Measurements from ENCODE around the gene CTNND1. TPM values are rescaled to one million over a fixed set of nuclear protein-coding genes. Genes with fewer than 3 reads are reported as not detected.
"Not testable (repeated sequence)": the region's sequence is repeated elsewhere in the genome, so short reads cannot be mapped to it uniquely, and the experiment has no call there.

CTNND1 gene, protein sequence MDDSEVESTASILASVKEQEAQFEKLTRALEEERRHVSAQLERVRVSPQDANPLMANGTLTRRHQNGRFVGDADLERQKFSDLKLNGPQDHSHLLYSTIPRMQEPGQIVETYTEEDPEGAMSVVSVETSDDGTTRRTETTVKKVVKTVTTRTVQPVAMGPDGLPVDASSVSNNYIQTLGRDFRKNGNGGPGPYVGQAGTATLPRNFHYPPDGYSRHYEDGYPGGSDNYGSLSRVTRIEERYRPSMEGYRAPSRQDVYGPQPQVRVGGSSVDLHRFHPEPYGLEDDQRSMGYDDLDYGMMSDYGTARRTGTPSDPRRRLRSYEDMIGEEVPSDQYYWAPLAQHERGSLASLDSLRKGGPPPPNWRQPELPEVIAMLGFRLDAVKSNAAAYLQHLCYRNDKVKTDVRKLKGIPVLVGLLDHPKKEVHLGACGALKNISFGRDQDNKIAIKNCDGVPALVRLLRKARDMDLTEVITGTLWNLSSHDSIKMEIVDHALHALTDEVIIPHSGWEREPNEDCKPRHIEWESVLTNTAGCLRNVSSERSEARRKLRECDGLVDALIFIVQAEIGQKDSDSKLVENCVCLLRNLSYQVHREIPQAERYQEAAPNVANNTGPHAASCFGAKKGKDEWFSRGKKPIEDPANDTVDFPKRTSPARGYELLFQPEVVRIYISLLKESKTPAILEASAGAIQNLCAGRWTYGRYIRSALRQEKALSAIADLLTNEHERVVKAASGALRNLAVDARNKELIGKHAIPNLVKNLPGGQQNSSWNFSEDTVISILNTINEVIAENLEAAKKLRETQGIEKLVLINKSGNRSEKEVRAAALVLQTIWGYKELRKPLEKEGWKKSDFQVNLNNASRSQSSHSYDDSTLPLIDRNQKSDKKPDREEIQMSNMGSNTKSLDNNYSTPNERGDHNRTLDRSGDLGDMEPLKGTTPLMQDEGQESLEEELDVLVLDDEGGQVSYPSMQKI
- total RNA-seq: 1 to 10 TPM; 3.4 to 4.4 TPM

GRCh38 chr11:57761301-57762234, at the start of gene CTNND1:
Gene CTNND1, plus strand, starts transcription at chr11:57761802. Its CDS starts 29,677 bp downstream, at chr11:57791479.
- CTCF ChIA-PET: no interaction called here
- POLR2A ChIA-PET: no interaction called here

DNA sequence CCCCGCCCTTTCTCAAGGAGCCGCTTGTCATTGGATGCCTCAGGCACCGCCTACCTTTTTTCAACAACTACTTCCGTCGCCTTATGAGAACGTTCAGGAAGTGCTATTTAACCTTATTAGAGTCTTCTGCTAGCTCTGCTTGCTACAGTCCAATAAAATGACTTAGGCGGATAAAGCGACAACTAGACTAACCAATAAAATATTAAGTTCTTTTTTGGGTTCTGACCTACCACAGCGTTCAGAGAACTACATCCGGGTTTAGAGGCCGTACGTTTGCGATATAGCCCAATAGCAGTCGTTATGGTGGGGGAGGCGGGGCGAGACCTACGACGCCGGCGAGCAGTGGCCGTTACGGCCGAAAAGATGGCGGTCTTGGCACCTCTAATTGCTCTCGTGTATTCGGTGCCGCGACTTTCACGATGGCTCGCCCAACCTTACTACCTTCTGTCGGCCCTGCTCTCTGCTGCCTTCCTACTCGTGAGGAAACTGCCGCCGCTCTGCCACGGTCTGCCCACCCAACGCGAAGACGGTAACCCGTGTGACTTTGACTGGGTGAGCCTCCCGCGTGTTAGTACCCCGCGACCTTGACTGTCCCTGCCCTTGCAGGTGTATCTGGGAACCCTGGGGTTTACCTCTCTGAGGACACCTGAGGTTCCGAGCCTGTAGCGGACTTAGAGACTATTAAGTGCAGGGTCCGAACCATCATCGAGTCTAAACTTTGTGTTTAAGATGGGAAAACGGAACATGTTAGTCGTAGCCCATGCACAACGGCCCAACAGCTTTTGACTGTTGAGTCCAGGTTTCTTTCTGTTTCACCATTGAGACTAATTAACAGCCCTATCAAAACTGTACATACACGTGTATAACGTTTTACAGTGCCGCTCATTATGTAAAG, 49.1 kb upstream of the CTNND1 start, which contains the start of gene TMX2:
Gene TMX2 (plus strand): TSS at position 338 of the 895 bp plus-strand sequence. CDS start 26 bp downstream, at position 364.
- CTCF ChIA-PET: interaction anchor here (0.9 to 1.0 kb wide), 2 partner anchors 71 to 145 kb away, joined by 3 to 4 read pairs; partner anchors contain the start of gene UBE2L6

DNA sequence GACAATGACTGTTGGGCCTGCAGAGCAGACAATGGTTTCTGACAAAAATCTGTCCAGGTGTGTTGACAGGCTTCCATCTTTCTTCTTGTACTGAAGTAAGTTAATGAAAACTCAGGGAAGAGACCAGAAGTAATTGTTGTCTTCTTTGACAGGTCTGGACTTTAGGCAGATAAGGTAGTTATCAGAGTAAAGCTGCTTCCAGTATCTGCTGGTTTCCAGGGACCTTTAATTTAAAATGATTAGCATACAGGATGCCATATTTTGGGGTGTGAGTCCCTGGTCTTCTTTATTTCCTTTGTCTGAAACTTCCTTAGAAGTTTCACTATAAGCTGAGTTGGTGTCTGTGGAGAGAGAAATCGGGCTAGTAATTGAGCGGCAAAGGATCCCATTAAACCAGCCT, 47.8 kb upstream of the CTNND1 start:
- ChIA-PET POLR2A (no interaction called here), CTCF (no interaction called here)

More for the DNA sequence above, 49.1 kb upstream of the CTNND1 start, which contains the start of gene TMX2:
- POLR2A ChIA-PET: interaction anchor here (0.7 to 1.1 kb wide), 3 partner anchors 27 to 32 kb away, joined by 3 to 6 read pairs (median 3); no protein-coding TSS in a partner anchor

DNA sequence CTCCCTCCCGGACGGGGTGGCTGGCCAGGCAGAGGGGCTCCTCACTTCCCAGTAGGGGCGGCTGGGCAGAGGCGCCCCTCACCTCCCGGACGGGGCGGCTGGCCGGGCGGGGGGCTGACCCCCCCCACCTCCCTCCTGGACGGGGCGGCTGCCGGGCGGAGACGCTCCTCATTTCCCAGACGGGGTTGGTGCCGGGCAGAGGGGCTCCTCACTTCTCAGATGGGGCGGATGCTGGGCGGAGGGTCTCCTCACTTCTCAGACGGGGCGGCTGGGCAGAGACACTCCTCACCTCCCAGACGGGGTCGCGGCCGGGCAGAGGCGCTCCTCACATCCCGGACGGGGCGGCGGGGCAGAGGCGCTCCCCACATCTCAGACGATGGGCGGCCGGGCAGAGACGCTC, 44.9 kb upstream of the CTNND1 start:
- CTCF ChIA-PET, POLR2A ChIA-PET: not testable (repeated sequence)

DNA sequence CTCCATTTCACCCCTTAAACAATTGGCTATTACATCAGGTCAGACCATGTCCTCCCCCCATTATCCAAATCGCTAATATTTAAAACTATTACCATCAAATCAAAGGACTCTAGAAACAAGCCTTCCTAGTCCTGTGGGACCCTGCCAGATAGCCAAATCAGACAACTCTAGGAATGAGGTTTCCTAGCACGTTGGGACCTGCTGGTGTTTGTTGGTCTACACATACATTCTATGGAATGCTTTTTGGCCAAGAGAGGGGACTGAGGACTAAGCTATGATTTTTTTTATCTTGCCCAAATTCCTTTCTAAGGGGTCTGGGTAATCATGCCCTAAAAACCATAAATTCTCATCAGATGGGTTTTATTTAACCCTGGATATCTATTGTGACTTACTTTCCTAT, 34.4 kb upstream of the CTNND1 start:
- POLR2A ChIA-PET: no interaction called here
- CTCF ChIA-PET: no interaction called here

- POLR2A ChIA-PET: no interaction called here
- CTCF ChIA-PET: no interaction called here
Measured at GRCh38 chr11:57728829-57729228, 32.8 kb upstream of the CTNND1 start.

DNA sequence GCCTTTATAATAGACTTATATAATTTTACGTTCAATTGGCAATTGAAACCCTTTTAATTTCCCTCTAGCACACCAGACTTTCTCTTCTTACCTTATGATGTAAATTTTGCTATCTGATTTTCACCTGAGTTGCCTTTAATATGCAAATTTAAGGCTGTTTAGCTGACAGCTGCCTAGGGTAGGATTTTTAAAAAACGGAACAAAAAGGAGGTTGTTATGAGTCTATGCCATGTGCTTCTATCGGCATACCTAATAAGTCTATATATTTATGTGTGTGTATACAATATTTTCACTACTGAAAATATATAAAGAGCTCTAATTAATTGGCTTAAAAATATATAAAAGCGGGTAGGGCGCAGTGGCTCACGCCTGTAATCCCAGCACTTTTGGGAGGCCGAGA, 32.1 kb upstream of the CTNND1 start:
- POLR2A ChIA-PET: no interaction called here
- CTCF ChIA-PET: no interaction called here

GRCh38 chr11:57732661-57733060, 28.9 kb upstream of the CTNND1 start:
- CTCF ChIA-PET: no interaction called here
- POLR2A ChIA-PET: interaction anchor here (0.7 kb wide), 1 partner anchor 390 kb away, joined by 8 read pairs; no protein-coding TSS in a partner anchor

GRCh38 chr11:57735619-57736298, 25.8 kb upstream of the CTNND1 start:
- CTCF ChIA-PET: no interaction called here

GRCh38 chr11:57741132-57742086, 20.2 kb upstream of the CTNND1 start, which contains the start of gene SELENOH:
Gene SELENOH, plus strand, starts transcription at chr11:57741491. Its CDS starts 105 bp downstream, at chr11:57741596.
- POLR2A ChIA-PET: interaction anchor here (0.7 to 1.2 kb wide), 9 partner anchors 10 to 786 kb away, joined by 3 to 4 read pairs (median 3); partner anchors contain the start of genes MED19, TMX2 and ZDHHC5
- CTCF ChIA-PET: interaction anchor here (1.0 kb wide), 2 partner anchors 59 to 783 kb away, joined by 3 to 5 read pairs; no protein-coding TSS in a partner anchor

More at GRCh38 chr11:57735619-57736298, 25.8 kb upstream of the CTNND1 start:
- POLR2A ChIA-PET: no interaction called here

DNA sequence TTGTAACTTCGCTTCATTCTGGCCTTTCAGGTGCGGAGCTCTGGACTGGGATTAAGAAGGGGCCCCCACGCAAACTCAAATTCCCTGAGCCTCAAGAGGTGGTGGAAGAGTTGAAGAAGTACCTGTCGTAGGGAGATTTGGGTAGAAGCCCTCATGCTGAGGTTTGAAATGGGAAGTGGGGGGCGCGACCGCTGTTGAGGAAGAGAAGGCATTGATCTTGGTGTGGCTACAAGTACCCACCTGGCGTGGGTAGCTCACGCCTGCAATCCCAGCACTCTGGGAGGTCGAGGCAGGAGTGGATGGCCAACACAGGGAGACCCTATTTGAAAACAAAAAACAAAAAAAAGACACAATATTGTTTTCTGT, 19.5 kb upstream of the CTNND1 start:
- ChIA-PET CTCF (interaction anchor here (1.0 kb wide), 1 partner anchor 782 kb away, joined by 3 read pairs; no protein-coding TSS in a partner anchor), POLR2A (interaction anchor here (0.8 to 1.2 kb wide), 3 partner anchors 13 to 407 kb away, joined by 3 read pairs; partner anchors contain the start of genes MED19 and TMX2)

- CTCF ChIA-PET: interaction anchor here (0.8 kb wide), 1 partner anchor 8 kb away, joined by 3 read pairs; no protein-coding TSS in a partner anchor
- POLR2A ChIA-PET: interaction anchor here (0.5 to 1.1 kb wide), 2 partner anchors 16 to 32 kb away, joined by 3 read pairs; partner anchors contain the start of genes MED19 and TMX2
Measured at GRCh38 chr11:57744357-57744756, 17.2 kb upstream of the CTNND1 start.

- CTCF ChIA-PET: interaction anchor here (1.6 kb wide), 1 partner anchor 287 kb away, joined by 3 read pairs; no protein-coding TSS in a partner anchor
- POLR2A ChIA-PET: no interaction called here
Measured at GRCh38 chr11:57745206-57745605, 16.4 kb upstream of the CTNND1 start.

GRCh38 chr11:57746920-57747319, 14.7 kb upstream of the CTNND1 start:
- POLR2A ChIA-PET: interaction anchor here (0.6 to 0.7 kb wide), 2 partner anchors 10 to 774 kb away, joined by 4 to 11 read pairs; no protein-coding TSS in a partner anchor
- CTCF ChIA-PET: interaction anchor here (1.1 to 1.6 kb wide), 2 partner anchors 48 to 289 kb away, joined by 3 read pairs; no protein-coding TSS in a partner anchor

- POLR2A ChIA-PET: no interaction called here
- CTCF ChIA-PET: interaction anchor here (0.9 kb wide), 1 partner anchor 13 kb away, joined by 3 read pairs; no protein-coding TSS in a partner anchor
Measured at GRCh38 chr11:57751176-57751575, 10.4 kb upstream of the CTNND1 start.

All from activated CD8-positive, alpha-beta memory T cell treated with anti-CD3 and anti-CD28 coated beads for 36 hours (primary cell).